H9 (cell line): Measurements from ENCODE around the gene FXYD1. TPM values are rescaled to one million over a fixed set of nuclear protein-coding genes. Genes with fewer than 3 reads are reported as not detected.

Experiments
- DNase-seq: peaks from one replicate; pipeline ENCODE4 v3.0.0-alpha.2; 2017
- H2AFZ ChIP-seq: one replicate; pipeline ENCODE4 v1.6.1; 2013; ENCODE audit warnings: mild to moderate bottlenecking, low read length, control low read depth, moderate library complexity
- H2AK5ac ChIP-seq: 2 replicates; pipeline ENCODE4 v1.6.1; 2013; ENCODE audit warnings: low read length, control low read depth, mixed read lengths; ENCODE audit not compliant: insufficient read length
- H2BK120ac ChIP-seq: one replicate; pipeline ENCODE4 v1.6.1; 2013; ENCODE audit warnings: low read depth, mild to moderate bottlenecking, low read length, control low read depth, inconsistent platforms; ENCODE audit not compliant: poor library complexity, severe bottlenecking
- H2BK12ac ChIP-seq: 2 replicates; pipeline ENCODE4 v1.6.1; 2013; ENCODE audit warnings: low read length, control low read depth, mixed read lengths, low read depth; ENCODE audit not compliant: insufficient read length
- H2BK15ac ChIP-seq: 2 replicates; pipeline ENCODE4 v1.6.1; 2013; ENCODE audit warnings: low read depth, low read length, control low read depth
- H2BK20ac ChIP-seq: one replicate; pipeline ENCODE4 v1.6.1; 2013; ENCODE audit warnings: low read depth, mild to moderate bottlenecking, low read length, control low read depth, inconsistent platforms; ENCODE audit not compliant: poor library complexity, severe bottlenecking
- H2BK5ac ChIP-seq: 2 replicates; pipeline ENCODE4 v1.6.1; 2013; ENCODE audit warnings: low read length, control low read depth, mixed read lengths; ENCODE audit not compliant: insufficient read length
- H3K14ac ChIP-seq: 2 replicates; pipeline ENCODE4 v1.6.1; 2013; ENCODE audit warnings: low read length, control low read depth; ENCODE audit not compliant: insufficient read depth
- H3K18ac ChIP-seq: 2 replicates; pipeline ENCODE4 v1.6.1; 2013; ENCODE audit warnings: low read depth, mild to moderate bottlenecking, mixed read lengths, low read length, control low read depth; ENCODE audit not compliant: insufficient read length
- H3K23ac ChIP-seq: 2 replicates; pipeline ENCODE4 v1.6.1; 2013; ENCODE audit warnings: low read length, control low read depth, mixed read lengths, low read depth; ENCODE audit not compliant: insufficient read length
- H3K23me2 ChIP-seq: 2 replicates; pipeline ENCODE4 v1.6.1; 2013; ENCODE audit warnings: low read depth, mild to moderate bottlenecking, mixed read lengths, low read length, control low read depth; ENCODE audit not compliant: insufficient read length, poor library complexity, severe bottlenecking
- H3K27ac ChIP-seq: 2 replicates; pipeline ENCODE4 v1.5.1; 2013; ENCODE audit warnings: low read length, control low read depth, mixed read lengths, low read depth; ENCODE audit not compliant: insufficient read length
- H3K27me3 ChIP-seq: 2 replicates; pipeline ENCODE4 v1.6.1; 2013; ENCODE audit warnings: low read length, control low read depth, inconsistent platforms; ENCODE audit not compliant: insufficient read depth
- H3K4ac ChIP-seq: 2 replicates; pipeline ENCODE4 v1.6.1; 2013; ENCODE audit warnings: low read depth, mild to moderate bottlenecking, control low read depth, inconsistent platforms, low read length, moderate library complexity
- H3K4me1 ChIP-seq: 2 replicates; pipeline ENCODE4 v1.6.1; 2013; ENCODE audit warnings: low read length, control low read depth, inconsistent platforms; ENCODE audit not compliant: insufficient read depth
- H3K4me2 ChIP-seq: 2 replicates; pipeline ENCODE4 v1.6.1; 2013; ENCODE audit warnings: low read length, control low read depth, mixed read lengths; ENCODE audit not compliant: insufficient read length, insufficient read depth
- H3K56ac ChIP-seq: 2 replicates; pipeline ENCODE4 v1.6.1; 2013; ENCODE audit warnings: low read depth, mild to moderate bottlenecking, mixed read lengths, low read length, control low read depth; ENCODE audit not compliant: insufficient read length
- H3K79me1 ChIP-seq: 2 replicates; pipeline ENCODE4 v1.6.1; 2013; ENCODE audit warnings: low read depth, mild to moderate bottlenecking, moderate library complexity, low read length, control low read depth, inconsistent platforms; ENCODE audit not compliant: insufficient read depth, poor library complexity, severe bottlenecking
- H3K79me2 ChIP-seq: 2 replicates; pipeline ENCODE4 v1.6.1; 2013; ENCODE audit warnings: low read length, control low read depth, inconsistent platforms; ENCODE audit not compliant: insufficient read depth
- H3K9ac ChIP-seq: 2 replicates; pipeline ENCODE4 v1.6.1; 2013; ENCODE audit warnings: low read length, control low read depth, mixed read lengths; ENCODE audit not compliant: insufficient read length; ENCODE audit errors: extremely low read depth
- H3K9me3 ChIP-seq: one replicate; pipeline ENCODE4 v1.6.1; 2013; ENCODE audit warnings: low read depth, low read length, inconsistent platforms; ENCODE audit not compliant: control insufficient read depth
- H3T11ph ChIP-seq: one replicate; pipeline ENCODE4 v1.6.1; 2013; ENCODE audit warnings: mild to moderate bottlenecking, low read length, control low read depth, inconsistent platforms
- H4K20me1 ChIP-seq: one replicate; pipeline ENCODE4 v1.6.1; 2013; ENCODE audit not compliant: control insufficient read depth, insufficient read length, insufficient read depth
- H4K5ac ChIP-seq: 2 replicates; pipeline ENCODE4 v1.6.1; 2013; ENCODE audit warnings: low read depth, mild to moderate bottlenecking, mixed read lengths, low read length, control low read depth; ENCODE audit not compliant: insufficient read length
- H4K8ac ChIP-seq: replicated peaks from 2 replicates; pipeline ENCODE4 v1.6.1; 2013; ENCODE audit warnings: low read length, control low read depth, mixed read lengths, low read depth; ENCODE audit not compliant: insufficient read length
- H4K91ac ChIP-seq: 2 replicates; pipeline ENCODE4 v1.6.1; 2013; ENCODE audit warnings: low read depth, mild to moderate bottlenecking, moderate library complexity, mixed read lengths, low read length, control low read depth; ENCODE audit not compliant: insufficient read length
- H3K27ac Mint-ChIP-seq, 3 experiments: 2 replicates in 2 of 3; 3 replicates in 1 of 3; pipeline ENCODE4 v1.8.0; 2020 to 2021; ENCODE audit warnings: mixed read lengths in 3 of 3, mild to moderate bottlenecking in 1 of 3, moderate library complexity in 1 of 3
- H3K27me3 Mint-ChIP-seq: 2 replicates; pipeline ENCODE4 v1.8.0; 2021; ENCODE audit warnings: low read depth, mild to moderate bottlenecking, moderate library complexity, mixed read lengths
- H3K36me3 Mint-ChIP-seq, 3 experiments: 2 replicates in 2 of 3; 3 replicates in 1 of 3; pipeline ENCODE4 v1.8.0; 2020 to 2021; ENCODE audit warnings: low read depth in 3 of 3, mixed read lengths in 3 of 3; ENCODE audit not compliant: insufficient read depth in 1 of 3
- H3K4me1 Mint-ChIP-seq, 2 experiments: 2 replicates each; pipeline ENCODE4 v1.8.0; 2020; ENCODE audit warnings: mixed read lengths in 2 of 2
- H3K4me3 Mint-ChIP-seq, 2 experiments: 2 replicates in 1 of 2; 3 replicates in 1 of 2; pipeline ENCODE4 v1.8.0; 2020 to 2021; ENCODE audit warnings: mild to moderate bottlenecking in 2 of 2, mixed read lengths in 2 of 2, moderate library complexity in 1 of 2
- H3K9me3 Mint-ChIP-seq, 2 experiments: 2 replicates in 1 of 2; 3 replicates in 1 of 2; pipeline ENCODE4 v1.8.0; 2020; ENCODE audit warnings: mild to moderate bottlenecking in 2 of 2, mixed read lengths in 2 of 2, moderate library complexity in 1 of 2
- WGBS: extraction: QIAGEN DNeasy Blood & Tissue Kit; methylation state at CpG from one replicate; pipeline ENCODE4 v1.1.7; 2013; ENCODE audit warnings: missing lambda C conversion rate, low lambda C conversion rate, mixed read lengths; ENCODE audit not compliant: insufficient read length; ENCODE audit errors: extremely low coverage; 5-methylcytosine and 5-hydroxymethylcytosine counted together
- total RNA-seq: library from RNA; stranded (reverse); gene quantifications from 2 replicates; pipeline ENCODE4 v1.2.1, GENCODE V29; 2021
- TF ChIP-seq, protein P1 (sequence below): fragments of 200-600 bp; sonication (generic); conservative IDR thresholded peaks from 3 replicates; pipeline ENCODE4 v1.8.0; 2021; ENCODE audit warnings: antibody characterized with exemption, mild to moderate bottlenecking

The FXYD1 gene
- total RNA-seq, 1 experiment from 2014 or later = 7.7 TPM

DNA sequence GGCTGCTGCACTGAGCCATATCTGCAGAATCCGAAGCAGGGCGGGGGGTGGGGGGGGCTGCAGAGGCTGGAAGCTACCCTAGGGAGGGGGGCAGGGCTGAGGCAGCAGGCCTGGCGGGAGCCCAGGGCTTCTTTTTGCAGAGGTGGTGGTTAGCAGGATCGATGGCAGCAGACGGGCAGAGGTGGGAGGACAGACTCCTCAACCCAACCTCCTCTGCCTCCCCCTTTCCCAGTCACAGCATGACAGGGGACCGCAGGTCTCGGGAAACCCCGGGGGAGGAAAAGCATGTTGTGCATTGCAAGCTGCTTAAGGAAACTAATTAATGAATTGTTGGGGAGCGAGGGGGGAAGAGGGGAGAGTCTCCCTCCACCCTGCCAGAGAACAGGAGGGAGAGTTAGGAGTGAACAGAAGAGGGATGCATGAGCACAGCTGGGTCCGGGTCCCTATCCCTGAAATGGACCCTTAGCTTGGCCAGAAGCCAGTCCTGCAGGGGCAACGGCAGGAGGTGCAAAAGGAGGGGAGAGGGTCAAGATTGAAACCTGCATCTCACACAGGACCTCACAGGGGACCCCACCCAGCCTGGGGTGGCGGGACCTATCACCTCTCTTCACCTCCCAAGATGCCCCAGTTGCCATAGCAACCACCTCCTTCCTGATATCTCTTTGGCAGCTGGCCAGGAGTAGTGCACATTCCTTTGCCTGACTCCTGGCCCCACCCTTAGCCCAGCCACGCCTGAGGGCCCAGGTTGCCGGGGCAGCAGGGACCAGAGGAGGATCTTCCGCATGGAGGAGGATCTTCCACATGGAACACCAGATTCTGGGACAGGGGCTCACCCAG is 6.2 kb downstream of the FXYD1 start:
- no peak overlapping the region for H3T11ph ChIP-seq
- H3K9ac ChIP-seq = no peak overlapping the region
- no peak overlapping the region for H3K4ac ChIP-seq
- H2BK5ac ChIP-seq = no peak overlapping the region
- no peak overlapping the region for H2BK20ac ChIP-seq
- no peak overlapping the region for H3K18ac ChIP-seq
- H4K20me1 ChIP-seq = no peaks in the 10 kb centered on the region
- H3K23ac ChIP-seq = no peak overlapping the region
- H3K27ac ChIP-seq = no peak overlapping the region
- peaks cover 41% of the 10 kb centered on the region for H3K27me3 Mint-ChIP-seq
- peak overlapping the region; percentile 16 for H3K4me2 ChIP-seq
- no peak overlapping the region for H2AFZ ChIP-seq
- no peak overlapping the region for H2BK15ac ChIP-seq
- peaks cover 3 to 10% (median 5%) of the 10 kb centered on the region in 3 experiments; a peak in 4 of 7 replicates for H3K36me3 Mint-ChIP-seq
- H3K9me3 ChIP-seq = no peaks in the 10 kb centered on the region
- DNase-seq = peak; percentile 87
- H3K79me2 ChIP-seq = no peaks in the 10 kb centered on the region
- no peak overlapping the region for H3K56ac ChIP-seq
- no peak overlapping the region for H4K5ac ChIP-seq
- no peak overlapping the region for H2BK12ac ChIP-seq
- H3K27ac Mint-ChIP-seq = peak overlapping the region in 1 of 3 experiments; percentile 44; a peak in 1 of 7 replicates
- no peaks in the 10 kb centered on the region for H3K9me3 Mint-ChIP-seq
- no CpG with 5 or more reads among the region's 15 CpGs for WGBS
- H3K23me2 ChIP-seq = peaks cover 24% of the 10 kb centered on the region
- no peak overlapping the region for H3K14ac ChIP-seq
- no peak overlapping the region for H4K91ac ChIP-seq
- H3K4me1 Mint-ChIP-seq = peaks cover 35 to 40% of the 10 kb centered on the region in 2 experiments
- no peaks in the 10 kb centered on the region; the same call in 1 of the 2 replicates for H3K27me3 ChIP-seq
- TF ChIP-seq, protein P1, sequence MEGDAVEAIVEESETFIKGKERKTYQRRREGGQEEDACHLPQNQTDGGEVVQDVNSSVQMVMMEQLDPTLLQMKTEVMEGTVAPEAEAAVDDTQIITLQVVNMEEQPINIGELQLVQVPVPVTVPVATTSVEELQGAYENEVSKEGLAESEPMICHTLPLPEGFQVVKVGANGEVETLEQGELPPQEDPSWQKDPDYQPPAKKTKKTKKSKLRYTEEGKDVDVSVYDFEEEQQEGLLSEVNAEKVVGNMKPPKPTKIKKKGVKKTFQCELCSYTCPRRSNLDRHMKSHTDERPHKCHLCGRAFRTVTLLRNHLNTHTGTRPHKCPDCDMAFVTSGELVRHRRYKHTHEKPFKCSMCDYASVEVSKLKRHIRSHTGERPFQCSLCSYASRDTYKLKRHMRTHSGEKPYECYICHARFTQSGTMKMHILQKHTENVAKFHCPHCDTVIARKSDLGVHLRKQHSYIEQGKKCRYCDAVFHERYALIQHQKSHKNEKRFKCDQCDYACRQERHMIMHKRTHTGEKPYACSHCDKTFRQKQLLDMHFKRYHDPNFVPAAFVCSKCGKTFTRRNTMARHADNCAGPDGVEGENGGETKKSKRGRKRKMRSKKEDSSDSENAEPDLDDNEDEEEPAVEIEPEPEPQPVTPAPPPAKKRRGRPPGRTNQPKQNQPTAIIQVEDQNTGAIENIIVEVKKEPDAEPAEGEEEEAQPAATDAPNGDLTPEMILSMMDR = no peak
- H3K4me3 Mint-ChIP-seq = peak overlapping the region in 1 of 2 experiments; percentile 63; a peak in 3 of 5 replicates
- no peak overlapping the region for H4K8ac ChIP-seq
- no peak overlapping the region for H2AK5ac ChIP-seq
- H3K4me1 ChIP-seq = peaks cover 2% of the 10 kb centered on the region; the same call in 1 of the 2 replicates
- H3K79me1 ChIP-seq = no peaks in the 10 kb centered on the region
- no peak overlapping the region for H2BK120ac ChIP-seq
